Right lobe of liver (tissue), 6 donors: ENCODE data around the gene LDLRAD4. TPM values are rescaled to one million over a fixed set of nuclear protein-coding genes. Genes with fewer than 3 reads are reported as not detected.
A peak's percentile ranks its signal among the peaks of the same experiment; 100 is the strongest.

Experiments
- ATAC-seq, 4 donors: fragments of 200-7000 bp; cut with Tn5 transposase; one replicate each; pipeline ENCODE4 v1.9.1; 2020; ENCODE audit warnings: mild to moderate bottlenecking in 4 of 4, moderate library complexity in 4 of 4
- DNase-seq, 3 donors: peaks; one replicate each; pipeline ENCODE4 v3.0.0-alpha.2; 2020
- H3K27ac ChIP-seq, 3 donors: fragments of 200-600 bp; one replicate each; pipeline ENCODE4 v1.8.0; 2022
- H3K27me3 ChIP-seq, 2 donors: fragments of 200-600 bp; one replicate each; pipeline ENCODE4 v1.8.0; 2022
- H3K36me3 ChIP-seq, 4 donors: fragments of 200-600 bp; sonication (generic) in 1 of 4; one replicate each; pipeline versions ENCODE4 v1.5.1 to v1.8.0; 2017 to 2022; ENCODE audit warnings: control low read depth in 1 of 4
- H3K4me1 ChIP-seq, 4 donors: fragments of 200-600 bp; sonication (generic) in 1 of 4; one replicate each; pipeline versions ENCODE4 v1.5.1 to v1.8.0; 2017 to 2022; ENCODE audit warnings: control low read depth in 1 of 4
- H3K4me3 ChIP-seq, 3 donors: fragments of 200-600 bp; one replicate each; pipeline ENCODE4 v1.8.0; 2022
- H3K9me3 ChIP-seq, 4 donors: fragments of 200-600 bp; sonication (generic) in 1 of 4; one replicate each; pipeline versions ENCODE4 v1.5.1 to v1.8.0; 2017 to 2022; ENCODE audit warnings: control low read depth in 1 of 4
- POLR2A ChIP-seq: fragments of 450-650 bp; IDR thresholded peaks from one replicate; pipeline ENCODE4 v1.6.1; 2017; ENCODE audit warnings: antibody characterized with exemption, mild to moderate bottlenecking
- WGBS: methylation state at CpG from one replicate; pipeline ENCODE4 v1.1.6; 2018; ENCODE audit warnings: low coverage, low lambda C conversion rate; ENCODE audit not compliant: insufficient coverage; ENCODE audit errors: missing lambda C conversion rate; 5-methylcytosine and 5-hydroxymethylcytosine counted together
- intact Hi-C, 2 donors: fragments of 100-400 bp; cut with DNase I; formaldehyde crosslinking; loops; one replicate each; pipeline versions ENCODE4 v1.11.2 to v1.14.1; 2022
- total RNA-seq, 6 experiments: library from RNA; depleted of rRNA in 2 of 6; stranded (reverse); fragments of >200 nt in 2 of 6; fragmentation: NEBNext Ultra II Directional in 3 of 6; extraction: Animal tissue kit (Norgen Biotek cat#: 25700) in 3 of 6; gene quantifications; one replicate each; pipeline versions ENCODE4 v1.1.0 to v1.2.4, GENCODE V29; 2016 to 2023
- TF ChIP-seq, protein P1 (sequence below), 4 donors: fragments of 200-600 bp in 3 of 4; fragments of 450-650 bp in 1 of 4; IDR thresholded peaks; one replicate each; pipeline versions ENCODE4 v1.5.1 to v1.8.0; 2016 to 2022; ENCODE audit warnings: antibody characterized with exemption in 4 of 4, mild to moderate bottlenecking in 2 of 4
- donor health status: DM: no; HTN: yes; CAD: no.
- donor health status: DM: no; HTN: no; CAD: no.
- donor health status: DM: no; HTN: no; CAD: no.
- donor health status: DM: no; HTN: yes; CAD: no.
- donor health status: DM: no; HTN: yes; CAD: no.

Gene LDLRAD4
- total RNA-seq, 6 experiments from 2014 or later: 10.6 to 66.4 (median 18.7) TPM

- intact Hi-C loops: no loop called here
- WGBS: 72% methylated on average over 6 of the region's 9 CpGs
- DNase-seq (no peak), ATAC-seq (no peak)
- H3K36me3 ChIP-seq: peaks cover 0 to 4% (median 0%) of the 10 kb centered on the region in 4 donors
- H3K4me1 ChIP-seq: no peaks in the 10 kb centered on the region
- H3K27ac ChIP-seq: no peak overlapping the region
- no peaks in the 10 kb centered on the region for H3K27me3 ChIP-seq
- H3K4me3 ChIP-seq: no peak overlapping the region
- TF ChIP-seq POLR2A: no peak
- TF ChIP-seq, protein P1, sequence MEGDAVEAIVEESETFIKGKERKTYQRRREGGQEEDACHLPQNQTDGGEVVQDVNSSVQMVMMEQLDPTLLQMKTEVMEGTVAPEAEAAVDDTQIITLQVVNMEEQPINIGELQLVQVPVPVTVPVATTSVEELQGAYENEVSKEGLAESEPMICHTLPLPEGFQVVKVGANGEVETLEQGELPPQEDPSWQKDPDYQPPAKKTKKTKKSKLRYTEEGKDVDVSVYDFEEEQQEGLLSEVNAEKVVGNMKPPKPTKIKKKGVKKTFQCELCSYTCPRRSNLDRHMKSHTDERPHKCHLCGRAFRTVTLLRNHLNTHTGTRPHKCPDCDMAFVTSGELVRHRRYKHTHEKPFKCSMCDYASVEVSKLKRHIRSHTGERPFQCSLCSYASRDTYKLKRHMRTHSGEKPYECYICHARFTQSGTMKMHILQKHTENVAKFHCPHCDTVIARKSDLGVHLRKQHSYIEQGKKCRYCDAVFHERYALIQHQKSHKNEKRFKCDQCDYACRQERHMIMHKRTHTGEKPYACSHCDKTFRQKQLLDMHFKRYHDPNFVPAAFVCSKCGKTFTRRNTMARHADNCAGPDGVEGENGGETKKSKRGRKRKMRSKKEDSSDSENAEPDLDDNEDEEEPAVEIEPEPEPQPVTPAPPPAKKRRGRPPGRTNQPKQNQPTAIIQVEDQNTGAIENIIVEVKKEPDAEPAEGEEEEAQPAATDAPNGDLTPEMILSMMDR (IDR thresholded peaks at IDR 0.05): no peak
- H3K9me3 ChIP-seq: no peaks in the 10 kb centered on the region
Observed at GRCh38 chr18:13617826-13618515, 399.4 kb downstream of the LDLRAD4 start.

GRCh38 chr18:13618760-13619438, 400.3 kb downstream of the LDLRAD4 start:
- Histone ChIP-seq H3K9me3 (no peaks in the 10 kb centered on the region), H3K27ac (no peak overlapping the region), H3K4me1 (no peaks in the 10 kb centered on the region), H3K36me3 (peaks cover 0 to 9% (median 1%) of the 10 kb centered on the region in 4 donors), H3K4me3 (no peak overlapping the region), H3K27me3 (no peaks in the 10 kb centered on the region)
- TF ChIP-seq, protein P1 (IDR thresholded peaks at IDR 0.05): no peak
- no peak for TF ChIP-seq POLR2A
- DNase-seq (no peak), ATAC-seq (peak in 2 of 4 donors; percentile 17 to 18)
- intact Hi-C loops: no loop called here
- 41% methylated on average over 4 of the region's 13 CpGs for WGBS

DNA sequence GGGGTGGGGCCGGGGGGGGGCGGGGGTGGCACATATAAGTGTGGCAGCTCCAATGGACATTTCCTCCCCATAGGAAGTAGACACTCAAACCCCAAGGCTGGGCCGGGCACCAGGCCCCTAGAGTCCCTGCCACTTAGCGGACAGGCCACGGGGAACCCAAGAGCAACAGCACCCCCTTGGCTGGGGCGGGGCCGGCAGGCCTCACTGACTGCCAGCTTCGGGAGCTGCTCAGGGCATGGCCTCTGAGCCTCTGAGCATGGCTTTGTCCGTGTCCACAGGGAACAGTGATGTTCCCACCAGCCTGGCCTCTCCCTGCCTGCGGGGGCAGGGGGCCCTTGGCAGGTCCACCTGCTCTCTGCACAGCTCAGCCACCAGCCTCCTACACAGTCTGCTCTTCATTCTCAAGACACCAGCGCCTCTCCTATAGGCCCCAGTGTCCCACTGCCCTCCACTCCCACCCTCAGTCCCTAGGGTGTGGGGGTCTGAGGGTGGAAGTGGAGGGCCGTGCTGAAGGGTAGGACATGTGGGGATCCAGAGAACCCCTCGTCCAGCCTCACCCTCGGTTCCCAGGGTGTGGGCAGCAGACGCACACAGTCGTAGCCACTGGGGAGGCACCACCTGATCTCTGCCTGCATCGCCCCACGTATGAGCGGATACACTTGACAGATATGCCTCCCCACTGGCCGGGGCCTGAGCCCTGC, 401.1 kb downstream of the LDLRAD4 start:
- Histone ChIP-seq H3K27me3 (no peaks in the 10 kb centered on the region), H3K4me1 (no peaks in the 10 kb centered on the region), H3K36me3 (peaks cover 0 to 9% (median 1%) of the 10 kb centered on the region in 4 donors), H3K4me3 (no peak overlapping the region), H3K9me3 (no peaks in the 10 kb centered on the region), H3K27ac (no peak overlapping the region)
- no peak for DNase-seq
- intact Hi-C loops: no loop called here
- TF ChIP-seq POLR2A: no peak
- TF ChIP-seq, protein P1 (IDR thresholded peaks at IDR 0.05): no peak
- no CpG with 5 or more reads among the region's 20 CpGs for WGBS
- ATAC-seq: no peak

DNA sequence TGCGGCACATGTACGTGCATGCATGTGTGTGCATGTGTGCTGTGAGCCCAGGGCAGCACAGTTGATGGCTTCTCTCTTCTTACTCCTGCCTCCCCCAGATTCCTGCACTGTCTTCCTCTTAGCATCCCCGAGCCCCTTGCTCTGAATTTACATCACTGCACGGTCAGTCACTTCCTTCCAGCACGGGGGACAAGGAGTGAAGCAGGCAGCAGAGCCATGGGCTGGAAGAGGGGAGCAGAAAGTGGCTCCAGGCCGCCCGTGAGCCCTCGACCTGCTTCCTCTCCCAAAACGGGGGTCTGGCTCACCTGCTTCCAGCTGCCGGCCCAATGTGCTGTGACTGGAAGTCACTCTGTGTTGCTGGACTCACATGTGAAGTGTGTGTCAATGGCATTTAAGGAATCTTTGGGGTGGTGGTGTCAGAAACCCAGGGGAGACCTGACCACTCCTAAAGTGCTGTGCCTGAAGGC, 401.7 kb downstream of the LDLRAD4 start:
- H3K27me3 ChIP-seq: no peaks in the 10 kb centered on the region
- H3K36me3 ChIP-seq: peaks cover 0 to 9% (median 1%) of the 10 kb centered on the region in 4 donors
- WGBS: 95% methylated on average over 4 of the region's 10 CpGs
- no peak overlapping the region for H3K27ac ChIP-seq
- H3K4me1 ChIP-seq: no peaks in the 10 kb centered on the region
- H3K9me3 ChIP-seq: no peaks in the 10 kb centered on the region
- no peak overlapping the region for H3K4me3 ChIP-seq
- intact Hi-C loops: no loop called here
- no peak for ATAC-seq
- TF ChIP-seq, protein P1 (IDR thresholded peaks at IDR 0.05): no peak
- no peak for TF ChIP-seq POLR2A
- no peak for DNase-seq
